Memory B cell (primary cell): ENCODE data around the gene CBLN1.
"Not testable (repeated sequence)": the region's sequence is repeated elsewhere in the genome, so short reads cannot be mapped to it uniquely, and the experiment has no call there.

Experiments used
- ATAC-seq: fragments of 150-1000 bp; cut with Tn5 transposase; 2 replicates; pipeline ENCODE4 v1.10.0; 2021; ENCODE audit warnings: low read depth, mild to moderate bottlenecking, moderate library complexity
- DNase-seq, 2 donors: peaks; one replicate each; pipeline ENCODE4 v3.0.0; 2022; ENCODE audit warnings: low spot score in 2 of 2
- H3K27ac Mint-ChIP-seq: one replicate; pipeline ENCODE4 v1.8.0; 2022; ENCODE audit warnings: mild to moderate bottlenecking, moderate library complexity, mixed read lengths
- H3K27me3 Mint-ChIP-seq: one replicate; pipeline ENCODE4 v1.8.0; 2022; ENCODE audit warnings: mixed read lengths
- H3K36me3 Mint-ChIP-seq: one replicate; pipeline ENCODE4 v1.8.0; 2022; ENCODE audit warnings: mild to moderate bottlenecking, mixed read lengths
- H3K4me1 Mint-ChIP-seq: one replicate; pipeline ENCODE4 v1.8.0; 2022; ENCODE audit warnings: mixed read lengths
- H3K4me3 Mint-ChIP-seq: one replicate; pipeline ENCODE4 v1.8.0; 2022; ENCODE audit warnings: mild to moderate bottlenecking, moderate library complexity, mixed read lengths
- H3K9me3 Mint-ChIP-seq: one replicate; pipeline ENCODE4 v1.8.0; 2022; ENCODE audit warnings: mixed read lengths

The CBLN1 gene

DNA sequence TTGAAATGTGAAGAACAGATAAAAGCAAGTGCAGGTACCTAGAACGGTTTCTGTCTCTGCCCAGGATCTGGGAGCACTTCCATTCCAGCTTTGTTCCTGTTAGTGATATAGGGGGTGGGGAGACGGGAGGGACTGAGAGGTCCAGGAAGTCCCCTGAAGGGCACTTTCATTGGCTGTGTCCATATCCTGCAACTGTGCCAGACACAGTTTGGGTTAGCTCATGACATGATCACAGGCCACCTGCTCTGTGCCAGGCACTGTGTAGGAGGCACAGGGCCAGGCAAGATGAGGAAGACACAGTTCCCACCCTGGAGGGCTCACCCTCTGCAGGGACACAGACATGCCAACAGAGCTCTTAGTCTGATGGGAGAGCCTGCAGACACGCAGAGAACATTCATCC lies 7.9 kb downstream of the CBLN1 start:
- peaks cover 2% of the 10 kb centered on the region for H3K9me3 Mint-ChIP-seq
- H3K36me3 Mint-ChIP-seq = no peaks in the 10 kb centered on the region
- H3K4me1 Mint-ChIP-seq = no peaks in the 10 kb centered on the region
- no peak overlapping the region for H3K4me3 Mint-ChIP-seq
- no peak overlapping the region for H3K27ac Mint-ChIP-seq
- ATAC-seq (no peak), DNase-seq (no peak)
- peaks cover 19% of the 10 kb centered on the region for H3K27me3 Mint-ChIP-seq

DNA sequence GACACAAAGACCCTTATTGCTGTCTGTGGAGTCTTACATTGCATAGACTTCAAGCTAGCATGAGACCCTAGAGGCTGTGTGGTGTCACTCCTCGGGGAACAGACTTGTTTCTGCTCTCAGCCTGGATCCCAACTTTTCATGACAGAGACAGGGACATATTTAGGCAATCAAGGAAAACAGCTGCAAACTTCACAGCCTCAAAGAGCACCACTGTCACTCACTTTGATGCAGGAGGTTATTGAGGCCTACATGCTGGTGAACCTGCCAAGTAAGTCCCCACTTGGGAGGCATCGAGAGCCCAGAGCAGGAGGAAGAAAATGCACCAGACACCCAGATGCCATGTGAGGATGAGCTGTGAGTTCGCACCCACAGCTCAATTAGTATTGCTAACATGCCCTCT lies 10.3 kb downstream of the CBLN1 start:
- no peaks in the 10 kb centered on the region for H3K36me3 Mint-ChIP-seq
- ATAC-seq (no peak), DNase-seq (no peak)
- H3K27ac Mint-ChIP-seq = no peak overlapping the region
- no peak overlapping the region for H3K4me3 Mint-ChIP-seq
- H3K4me1 Mint-ChIP-seq = no peaks in the 10 kb centered on the region
- H3K27me3 Mint-ChIP-seq = peaks cover 14% of the 10 kb centered on the region
- H3K9me3 Mint-ChIP-seq = peaks cover 2% of the 10 kb centered on the region

DNA sequence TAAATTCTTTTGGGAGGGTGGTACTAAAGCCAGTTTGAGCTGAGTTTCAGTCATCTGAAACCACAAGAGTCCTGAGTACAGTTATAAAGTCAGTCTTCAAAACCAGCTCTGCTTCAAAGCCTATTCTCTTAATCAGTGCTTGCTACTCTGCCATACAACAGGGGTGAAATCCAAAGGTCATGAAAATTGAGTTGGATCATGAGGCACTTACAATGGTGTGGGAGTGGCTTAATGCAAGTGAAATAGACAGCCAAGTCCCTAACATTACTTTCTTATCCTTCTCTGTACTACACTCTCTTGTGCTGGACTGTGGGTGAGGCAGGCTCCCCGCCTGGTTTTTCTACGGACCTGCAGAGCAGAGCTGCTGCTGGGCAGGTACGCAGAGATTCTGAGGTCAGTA lies 12.4 kb downstream of the CBLN1 start:
- Mint-ChIP-seq H3K4me3 (no peak overlapping the region), H3K27me3 (peaks cover 8% of the 10 kb centered on the region), H3K27ac (no peak overlapping the region), H3K9me3 (peaks cover 3% of the 10 kb centered on the region), H3K36me3 (no peaks in the 10 kb centered on the region), H3K4me1 (no peaks in the 10 kb centered on the region)
- no peak for ATAC-seq
- DNase-seq = no peak

DNA sequence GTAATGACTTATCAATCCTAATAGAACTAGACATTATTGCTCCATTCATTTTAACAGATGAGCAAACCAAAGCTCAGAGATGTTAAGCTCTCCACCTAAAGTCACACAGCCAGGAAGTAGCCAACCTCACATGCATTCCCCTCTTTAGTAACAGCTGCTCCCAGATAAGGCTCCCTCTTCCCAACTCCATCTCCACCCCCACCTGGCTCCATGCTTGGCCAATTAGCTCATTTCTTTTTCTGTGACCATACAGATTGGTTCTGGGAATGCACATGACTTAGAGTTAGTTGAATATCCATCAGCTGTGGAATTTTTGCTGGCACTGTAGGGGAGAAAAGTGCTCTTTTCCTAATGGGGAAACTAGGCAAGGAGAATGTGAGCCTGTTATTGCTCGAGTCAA lies 13.0 kb downstream of the CBLN1 start:
- Mint-ChIP-seq H3K4me3 (no peak overlapping the region), H3K9me3 (peaks cover 6% of the 10 kb centered on the region), H3K27ac (no peak overlapping the region), H3K36me3 (no peaks in the 10 kb centered on the region), H3K27me3 (peaks cover 3% of the 10 kb centered on the region), H3K4me1 (no peaks in the 10 kb centered on the region)
- DNase-seq = no peak
- ATAC-seq = no peak

DNA sequence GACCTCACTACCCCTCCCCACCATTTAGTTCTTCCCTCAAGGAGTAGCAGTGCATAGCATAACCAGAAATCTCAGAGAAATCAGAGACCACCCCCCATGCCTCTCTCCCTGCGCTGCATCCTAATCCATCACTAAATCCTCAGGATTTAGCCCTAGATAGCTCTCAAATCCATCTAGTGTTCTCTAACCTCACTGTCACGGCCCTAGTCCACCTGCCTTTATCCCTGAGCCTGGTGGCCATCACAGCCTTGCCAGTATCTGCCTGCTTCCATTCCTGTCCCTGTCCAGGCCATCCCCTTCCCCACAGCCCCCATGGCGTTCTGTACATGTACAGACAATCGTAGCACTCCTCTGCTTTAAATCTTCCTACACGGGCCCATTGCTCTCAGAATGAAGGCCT lies 19.1 kb downstream of the CBLN1 start:
- Mint-ChIP-seq H3K9me3 (peaks cover 9% of the 10 kb centered on the region), H3K27me3 (no peaks in the 10 kb centered on the region), H3K27ac (no peak overlapping the region), H3K4me1 (no peaks in the 10 kb centered on the region), H3K36me3 (no peaks in the 10 kb centered on the region), H3K4me3 (no peak overlapping the region)
- ATAC-seq (no peak), DNase-seq (no peak)

DNA sequence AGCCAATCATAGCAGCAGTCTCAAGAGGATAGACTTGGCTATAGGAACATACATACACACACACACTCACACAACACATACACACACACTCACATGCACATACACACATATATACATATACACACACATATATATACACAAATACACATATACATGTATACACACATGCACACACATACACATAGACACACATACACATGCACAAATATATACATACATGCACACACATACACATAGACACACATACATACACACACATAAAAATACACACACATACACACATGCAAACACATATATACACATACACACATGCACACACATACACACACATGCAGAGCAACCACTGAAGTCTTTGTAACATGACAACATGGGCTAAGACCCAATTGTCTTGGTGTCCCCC lies 19.7 kb downstream of the CBLN1 start:
- H3K36me3 Mint-ChIP-seq = no peaks in the 10 kb centered on the region
- H3K4me3 Mint-ChIP-seq = no peak overlapping the region
- ATAC-seq (no peak), DNase-seq (no peak)
- no peaks in the 10 kb centered on the region for H3K4me1 Mint-ChIP-seq
- no peak overlapping the region for H3K27ac Mint-ChIP-seq
- H3K27me3 Mint-ChIP-seq = no peaks in the 10 kb centered on the region
- H3K9me3 Mint-ChIP-seq = peaks cover 9% of the 10 kb centered on the region

DNA sequence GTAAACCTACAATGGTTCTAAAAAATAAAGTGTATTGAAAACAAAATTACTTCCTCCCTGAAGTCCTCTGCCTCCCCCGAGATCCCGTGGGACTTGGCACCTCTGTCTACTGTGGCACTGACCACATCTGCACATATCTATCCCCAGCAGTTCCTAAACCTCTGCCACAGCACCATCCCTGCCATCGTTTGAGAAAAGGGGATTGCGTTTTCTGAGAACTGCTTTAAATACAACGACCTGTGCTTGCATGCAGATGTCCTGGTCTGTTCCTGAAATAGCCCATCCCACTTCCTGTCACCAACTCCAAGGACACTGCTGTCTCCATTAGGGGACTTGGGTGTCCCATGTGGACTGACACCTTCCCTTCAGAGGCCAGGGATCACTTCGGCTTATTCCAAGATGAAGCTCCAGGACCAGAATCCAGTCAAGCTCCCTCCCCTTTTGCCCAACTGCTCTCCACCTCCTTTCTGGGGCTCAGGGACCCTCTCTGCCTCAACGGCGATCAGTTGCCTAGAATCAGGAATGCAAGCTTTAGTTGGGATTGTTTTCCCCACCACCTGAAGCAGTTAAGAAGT lies 20.6 kb downstream of the CBLN1 start:
- DNase-seq (no peak), ATAC-seq (no peak)
- no peaks in the 10 kb centered on the region for H3K36me3 Mint-ChIP-seq
- H3K4me1 Mint-ChIP-seq = no peaks in the 10 kb centered on the region
- no peak overlapping the region for H3K27ac Mint-ChIP-seq
- H3K9me3 Mint-ChIP-seq = peaks cover 14% of the 10 kb centered on the region
- peaks cover 1% of the 10 kb centered on the region for H3K27me3 Mint-ChIP-seq
- no peak overlapping the region for H3K4me3 Mint-ChIP-seq

DNA sequence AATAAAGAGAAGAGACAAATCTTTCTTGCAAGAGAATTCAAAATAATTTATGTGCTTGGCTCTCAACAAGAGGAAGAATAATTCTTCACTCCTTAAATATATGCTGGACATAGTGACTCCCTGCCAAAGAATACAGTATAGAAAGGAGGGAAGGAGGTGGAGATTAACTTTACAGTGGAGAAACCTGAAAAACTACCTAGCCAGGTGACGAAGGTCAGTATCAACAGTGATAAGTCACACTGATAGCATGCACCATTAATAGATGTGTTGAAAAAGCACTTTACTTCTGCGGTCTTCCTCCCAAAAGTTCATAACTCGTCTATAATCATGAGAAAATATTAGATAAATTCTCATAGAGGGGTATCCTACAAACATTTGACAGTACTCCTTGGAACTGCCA lies 21.4 kb downstream of the CBLN1 start:
- ATAC-seq (no peak), DNase-seq (no peak)
- Mint-ChIP-seq H3K9me3 (peaks cover 17% of the 10 kb centered on the region), H3K27me3 (peaks cover 3% of the 10 kb centered on the region), H3K27ac (no peak overlapping the region), H3K4me3 (no peak overlapping the region), H3K36me3 (no peaks in the 10 kb centered on the region), H3K4me1 (no peaks in the 10 kb centered on the region)

DNA sequence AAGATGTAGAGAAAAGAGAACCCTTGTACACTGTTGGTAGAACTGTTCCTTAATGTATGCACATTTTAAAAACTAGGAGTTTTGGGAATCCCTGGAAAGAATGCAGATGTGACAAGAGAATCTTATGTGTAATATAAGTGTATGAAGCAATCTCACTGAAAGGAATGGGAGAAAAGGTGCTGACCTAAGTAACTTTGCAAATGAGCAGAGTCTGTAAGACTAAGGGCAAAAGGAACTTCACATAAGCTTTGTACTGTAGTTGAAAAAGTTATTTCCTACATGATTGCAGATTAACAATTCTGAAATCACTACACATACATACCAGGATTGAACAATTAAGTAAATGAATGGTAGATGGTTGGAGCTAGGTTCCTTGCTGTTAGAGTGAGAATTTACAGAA lies 22.3 kb downstream of the CBLN1 start:
- H3K27ac Mint-ChIP-seq = no peak overlapping the region
- no peaks in the 10 kb centered on the region for H3K4me1 Mint-ChIP-seq
- H3K9me3 Mint-ChIP-seq = peaks cover 17% of the 10 kb centered on the region
- DNase-seq (no peak), ATAC-seq (no peak)
- no peak overlapping the region for H3K4me3 Mint-ChIP-seq
- peaks cover 3% of the 10 kb centered on the region for H3K27me3 Mint-ChIP-seq
- H3K36me3 Mint-ChIP-seq = no peaks in the 10 kb centered on the region

DNA sequence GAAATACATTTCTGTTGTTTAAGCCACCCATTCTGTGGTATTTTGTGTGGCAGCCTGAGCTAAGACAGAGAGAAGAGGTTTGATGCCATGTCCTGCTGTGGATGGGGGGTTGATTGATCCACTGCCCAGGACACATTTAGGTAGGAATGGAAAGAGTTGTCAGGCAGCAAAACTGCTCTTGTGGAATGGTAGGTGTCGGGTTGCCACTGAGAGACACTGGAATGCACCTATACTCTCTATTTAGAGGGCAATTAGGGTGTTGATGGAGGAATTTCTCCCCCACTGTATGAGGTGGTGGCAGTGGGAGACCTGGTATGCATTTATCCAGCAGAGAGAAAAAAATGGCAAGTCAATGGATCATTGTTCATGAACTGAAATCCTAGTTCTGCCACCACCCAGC lies 30.9 kb downstream of the CBLN1 start:
- Mint-ChIP-seq H3K4me1 (no peaks in the 10 kb centered on the region), H3K9me3 (peaks cover 3% of the 10 kb centered on the region), H3K36me3 (no peaks in the 10 kb centered on the region), H3K4me3 (no peak overlapping the region), H3K27me3 (peaks cover 3% of the 10 kb centered on the region), H3K27ac (no peak overlapping the region)
- ATAC-seq = no peak
- DNase-seq = no peak

DNA sequence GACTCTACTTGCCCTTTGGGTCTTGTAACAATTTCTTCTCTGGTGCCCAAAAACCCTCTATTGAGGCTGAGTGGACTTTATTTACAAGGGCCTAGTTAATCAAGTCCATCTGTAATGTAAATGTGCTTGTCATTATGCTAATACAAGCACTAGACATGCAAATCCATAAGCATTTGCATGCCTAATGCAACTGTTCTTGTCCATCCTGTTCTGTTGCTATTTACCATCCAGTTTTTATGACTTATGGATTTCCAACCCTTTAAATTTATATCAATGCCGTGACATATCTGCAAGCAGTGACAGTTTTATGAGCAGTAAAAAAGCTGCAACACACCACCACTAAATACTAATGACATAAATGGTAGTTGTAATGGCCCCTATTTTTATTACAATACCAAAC lies 33.4 kb downstream of the CBLN1 start:
- Mint-ChIP-seq H3K4me3 (no peak overlapping the region), H3K9me3 (peaks cover 3% of the 10 kb centered on the region), H3K27me3 (peaks cover 3% of the 10 kb centered on the region), H3K36me3 (no peaks in the 10 kb centered on the region), H3K27ac (no peak overlapping the region), H3K4me1 (no peaks in the 10 kb centered on the region)
- DNase-seq (no peak), ATAC-seq (no peak)

DNA sequence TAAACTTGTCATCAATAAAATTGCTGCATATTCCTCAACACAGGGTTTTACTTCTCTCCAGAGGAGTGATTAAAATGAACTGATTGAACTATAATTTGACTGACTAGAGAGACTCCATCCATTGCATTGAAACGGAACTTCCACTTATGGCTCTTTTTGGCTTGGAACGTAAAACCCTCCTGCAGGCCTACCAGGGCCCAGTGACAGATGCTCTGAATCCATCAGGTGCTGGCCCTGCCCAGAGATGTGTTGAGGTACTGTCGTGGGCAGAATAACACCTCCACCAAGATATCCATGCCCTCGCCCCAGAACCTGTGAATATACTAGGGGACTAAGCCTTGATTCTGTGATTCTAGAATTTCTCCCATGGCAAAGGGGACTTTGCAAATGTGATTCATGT lies 45.4 kb downstream of the CBLN1 start:
- Mint-ChIP-seq H3K9me3 (peaks cover 3% of the 10 kb centered on the region), H3K27me3 (no peaks in the 10 kb centered on the region), H3K4me3 (no peak overlapping the region), H3K4me1 (no peaks in the 10 kb centered on the region), H3K36me3 (no peaks in the 10 kb centered on the region), H3K27ac (no peak overlapping the region)
- no peak for DNase-seq
- no peak for ATAC-seq

DNA sequence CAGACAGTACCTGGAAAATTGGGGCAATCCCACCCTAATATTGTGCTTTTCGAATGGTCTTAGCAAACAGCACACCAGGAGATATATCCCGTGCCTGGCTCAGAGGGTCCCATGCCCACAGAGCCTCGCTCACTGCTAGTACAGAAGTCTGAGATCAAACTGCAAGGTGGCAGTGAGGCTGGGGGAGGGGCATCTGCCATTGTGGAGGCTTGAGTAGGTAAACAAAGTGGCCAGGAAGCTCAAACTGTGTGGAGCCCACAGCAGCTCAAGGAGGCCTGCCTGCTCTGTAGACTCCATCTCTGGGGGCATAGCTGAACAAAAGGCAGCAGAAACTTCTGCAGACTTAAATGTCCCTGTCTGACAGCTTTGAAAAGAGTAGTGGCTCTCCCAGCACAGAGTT lies 53.3 kb downstream of the CBLN1 start:
- not testable (repeated sequence) for H3K4me1 Mint-ChIP-seq, H3K4me3 Mint-ChIP-seq, H3K27ac Mint-ChIP-seq, H3K36me3 Mint-ChIP-seq, H3K9me3 Mint-ChIP-seq, H3K27me3 Mint-ChIP-seq, DNase-seq, ATAC-seq
